SIG-M5 (cell line): ENCODE data around the gene LRRC47.
"Not testable (repeated sequence)": the region's sequence is repeated elsewhere in the genome, so short reads cannot be mapped to it uniquely, and the experiment has no call there.

ENCODE experiments used
- DNase-seq: peaks from one replicate; lab custom pipeline; 2025; lab: John Stamatoyannopoulos, UW

LRRC47 gene

GRCh38 chr1:3814771-3815561, 18.7 kb upstream of the LRRC47 start:
- DNase-seq = no peak

- DNase-seq = no peak
Observed at GRCh38 chr1:3814065-3814464, 17.8 kb upstream of the LRRC47 start.

GRCh38 chr1:3811595-3811911, 15.3 kb upstream of the LRRC47 start:
- no peak for DNase-seq

- DNase-seq = not testable (repeated sequence)
Observed at GRCh38 chr1:3810149-3810761, 14.0 kb upstream of the LRRC47 start.

GRCh38 chr1:3809680-3810079, 13.4 kb upstream of the LRRC47 start:
- no peak for DNase-seq

- DNase-seq = no peak
Observed at GRCh38 chr1:3807769-3808168, 11.5 kb upstream of the LRRC47 start.

- no peak for DNase-seq
Observed at GRCh38 chr1:3805038-3805437, 8.7 kb upstream of the LRRC47 start.

- DNase-seq = not testable (repeated sequence)
Observed at GRCh38 chr1:3804627-3804944, 8.3 kb upstream of the LRRC47 start.

GRCh38 chr1:3803905-3804626, 7.8 kb upstream of the LRRC47 start:
- DNase-seq = no peak

- not testable (repeated sequence) for DNase-seq
Observed at GRCh38 chr1:3800795-3801194, 4.5 kb upstream of the LRRC47 start.

- DNase-seq = no peak
Observed at GRCh38 chr1:3799976-3800685, 3.8 kb upstream of the LRRC47 start.

- no peak for DNase-seq
Observed at GRCh38 chr1:3795453-3796214, 664 bp downstream of the LRRC47 start.

GRCh38 chr1:3790952-3791351, 5.3 kb downstream of the LRRC47 start:
- no peak for DNase-seq

GRCh38 chr1:3790500-3790923, 5.8 kb downstream of the LRRC47 start:
- no peak for DNase-seq

- DNase-seq = no peak
Observed at GRCh38 chr1:3789421-3790300, 6.6 kb downstream of the LRRC47 start.

- DNase-seq = no peak
Observed at GRCh38 chr1:3788756-3789420, 7.4 kb downstream of the LRRC47 start.

GRCh38 chr1:3787745-3788605, 8.3 kb downstream of the LRRC47 start:
- DNase-seq = no peak

- no peak for DNase-seq
Observed at GRCh38 chr1:3787349-3787715, 9.0 kb downstream of the LRRC47 start.
